ENCODE measurements around the gene KRTAP10-3.

Gene KRTAP10-3

DNA sequence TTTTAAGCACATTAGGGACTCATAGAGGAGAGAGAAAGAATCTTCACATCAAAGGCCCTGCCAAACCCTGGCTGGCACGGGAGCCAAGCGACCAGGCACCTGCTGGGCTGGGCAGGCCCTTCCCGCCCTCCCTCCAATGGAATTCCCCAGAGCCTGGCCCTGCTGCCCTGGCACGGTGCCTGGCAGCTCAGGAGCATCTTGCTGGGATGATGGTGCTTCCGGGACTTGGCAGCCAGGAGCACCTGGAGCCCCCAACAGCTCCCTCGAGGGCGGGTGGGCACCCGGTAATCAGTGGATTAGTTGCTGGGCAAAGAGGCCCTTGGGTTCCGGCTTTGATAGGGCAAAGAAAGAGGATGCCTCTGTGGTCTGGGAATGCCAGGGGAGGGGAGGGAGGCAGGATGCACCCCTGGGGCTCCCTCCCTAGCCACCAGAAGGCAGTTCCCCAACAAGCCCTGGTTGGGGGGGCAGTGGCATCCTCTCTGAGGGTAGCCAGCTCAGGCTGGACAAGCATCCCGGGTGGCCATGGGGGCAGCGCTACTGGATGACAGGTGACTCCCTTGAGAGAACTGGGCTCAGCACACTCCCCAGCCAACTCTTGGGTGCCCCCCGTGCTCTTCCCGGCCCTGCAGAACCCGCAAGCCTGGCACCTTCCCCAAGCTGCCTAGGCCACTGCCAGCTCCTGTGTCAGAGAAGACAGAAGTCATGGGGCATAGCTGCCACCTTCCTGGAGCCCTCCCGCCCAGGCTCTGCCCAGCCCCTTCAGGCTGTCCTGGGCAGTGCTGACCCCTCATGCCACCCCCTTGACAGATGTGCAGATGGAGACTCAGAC lies 45.0 kb downstream of the KRTAP10-3 start:
- no peaks in the 10 kb centered on the region for H3K4me1 ChIP-seq
- H3K27ac ChIP-seq, result no peak overlapping the region
- no peak for TF ChIP-seq CTCF (IDR thresholded peaks at IDR 0.05)
- H3K9ac ChIP-seq, result no peak overlapping the region
- no peaks in the 10 kb centered on the region for H3K36me3 ChIP-seq (ENCODE audit: control insufficient read depth, insufficient read depth, low read length)
- H2AFZ ChIP-seq, result no peak overlapping the region
- no peaks in the 10 kb centered on the region for H3K79me2 ChIP-seq
- no peaks in the 10 kb centered on the region for H3K27me3 ChIP-seq (ENCODE audit: control insufficient read depth, insufficient read depth, low read length)
- H3K9me3 ChIP-seq (ENCODE audit: control insufficient read depth, low read length), result no peaks in the 10 kb centered on the region
- H3K4me2 ChIP-seq (ENCODE audit: low read length), result no peak overlapping the region
- no peak overlapping the region for H3K4me3 ChIP-seq (ENCODE audit: low read depth, low read length)

GRCh38 chr21:44512496-44513388 lies 45.9 kb downstream of the KRTAP10-3 start:
- Histone ChIP-seq H2AFZ (no peak overlapping the region), H3K4me1 (no peaks in the 10 kb centered on the region), H3K9me3 (ENCODE audit: control insufficient read depth, low read length) (no peaks in the 10 kb centered on the region), H3K9ac (no peak overlapping the region), H3K4me2 (ENCODE audit: low read length) (no peak overlapping the region), H3K4me3 (ENCODE audit: low read depth, low read length) (no peak overlapping the region), H3K36me3 (ENCODE audit: control insufficient read depth, insufficient read depth, low read length) (no peaks in the 10 kb centered on the region), H3K27ac (no peak overlapping the region), H3K79me2 (no peaks in the 10 kb centered on the region), H3K27me3 (ENCODE audit: control insufficient read depth, insufficient read depth, low read length) (no peaks in the 10 kb centered on the region)
- no peak for TF ChIP-seq CTCF (IDR thresholded peaks at IDR 0.05)

GRCh38 chr21:44511938-44512275 lies 46.7 kb downstream of the KRTAP10-3 start:
- no peak for TF ChIP-seq CTCF (IDR thresholded peaks at IDR 0.05)

GRCh38 chr21:44511219-44511937 lies 47.2 kb downstream of the KRTAP10-3 start:
- TF ChIP-seq CTCF (IDR thresholded peaks at IDR 0.05), result no peak
- H3K36me3 ChIP-seq (ENCODE audit: control insufficient read depth, insufficient read depth, low read length), result no peaks in the 10 kb centered on the region
- no peak overlapping the region for H3K4me3 ChIP-seq (ENCODE audit: low read depth, low read length)
- no peak overlapping the region for H3K9ac ChIP-seq
- H2AFZ ChIP-seq, result no peak overlapping the region
- H3K27me3 ChIP-seq (ENCODE audit: control insufficient read depth, insufficient read depth, low read length), result no peaks in the 10 kb centered on the region
- no peaks in the 10 kb centered on the region for H3K4me1 ChIP-seq
- H3K4me2 ChIP-seq (ENCODE audit: low read length), result no peak overlapping the region
- no peaks in the 10 kb centered on the region for H3K79me2 ChIP-seq
- H3K27ac ChIP-seq, result no peak overlapping the region
- H3K9me3 ChIP-seq (ENCODE audit: control insufficient read depth, low read length), result no peaks in the 10 kb centered on the region

More at GRCh38 chr21:44511938-44512275, 46.7 kb downstream of the KRTAP10-3 start:
- Histone ChIP-seq H3K4me2 (ENCODE audit: low read length) (no peak overlapping the region), H3K9ac (no peak overlapping the region), H3K27ac (no peak overlapping the region), H3K4me1 (no peaks in the 10 kb centered on the region), H3K79me2 (no peaks in the 10 kb centered on the region), H2AFZ (no peak overlapping the region), H3K9me3 (ENCODE audit: control insufficient read depth, low read length) (no peaks in the 10 kb centered on the region), H3K36me3 (ENCODE audit: control insufficient read depth, insufficient read depth, low read length) (no peaks in the 10 kb centered on the region), H3K4me3 (ENCODE audit: low read depth, low read length) (no peak overlapping the region), H3K27me3 (ENCODE audit: control insufficient read depth, insufficient read depth, low read length) (no peaks in the 10 kb centered on the region)

Data from parathyroid adenoma (tissue), 2 donors.